ENCODE data around the gene AQP5.

Gene AQP5

GRCh38 chr12:49970658-49971057 is 9.0 kb downstream of the AQP5 start:
- TF ChIP-seq EP300 (IDR thresholded peaks at IDR 0.05; ENCODE audit: borderline replicate concordance): no peak
- no peak for TF ChIP-seq CEBPB (IDR thresholded peaks at IDR 0.05)
- no peak for TF ChIP-seq EGR1 (IDR thresholded peaks at IDR 0.05)
- TF ChIP-seq TAF1 (IDR thresholded peaks at IDR 0.05; ENCODE audit: low read depth): no peak
- no peak for TF ChIP-seq RAD21 (IDR thresholded peaks at IDR 0.05; ENCODE audit: low read depth)
- no peak for TF ChIP-seq USF1 (IDR thresholded peaks at IDR 0.05)
- no peak for TF ChIP-seq NFIC (IDR thresholded peaks at IDR 0.05)
- TF ChIP-seq YY1 (IDR thresholded peaks at IDR 0.05; ENCODE audit: low read depth): no peak
- no peak for TF ChIP-seq TCF12 (IDR thresholded peaks at IDR 0.05; ENCODE audit: low read depth)
- no peak for TF ChIP-seq FOXM1 (IDR thresholded peaks at IDR 0.05; ENCODE audit: borderline replicate concordance, low read depth)
- TF ChIP-seq, protein P1, sequence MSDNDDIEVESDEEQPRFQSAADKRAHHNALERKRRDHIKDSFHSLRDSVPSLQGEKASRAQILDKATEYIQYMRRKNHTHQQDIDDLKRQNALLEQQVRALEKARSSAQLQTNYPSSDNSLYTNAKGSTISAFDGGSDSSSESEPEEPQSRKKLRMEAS (IDR thresholded peaks at IDR 0.05): no peak
- TF ChIP-seq TEAD4 (IDR thresholded peaks at IDR 0.05): no peak
- TF ChIP-seq ZBTB7A (IDR thresholded peaks at IDR 0.05; ENCODE audit: low read depth): no peak
- TF ChIP-seq, protein P2, sequence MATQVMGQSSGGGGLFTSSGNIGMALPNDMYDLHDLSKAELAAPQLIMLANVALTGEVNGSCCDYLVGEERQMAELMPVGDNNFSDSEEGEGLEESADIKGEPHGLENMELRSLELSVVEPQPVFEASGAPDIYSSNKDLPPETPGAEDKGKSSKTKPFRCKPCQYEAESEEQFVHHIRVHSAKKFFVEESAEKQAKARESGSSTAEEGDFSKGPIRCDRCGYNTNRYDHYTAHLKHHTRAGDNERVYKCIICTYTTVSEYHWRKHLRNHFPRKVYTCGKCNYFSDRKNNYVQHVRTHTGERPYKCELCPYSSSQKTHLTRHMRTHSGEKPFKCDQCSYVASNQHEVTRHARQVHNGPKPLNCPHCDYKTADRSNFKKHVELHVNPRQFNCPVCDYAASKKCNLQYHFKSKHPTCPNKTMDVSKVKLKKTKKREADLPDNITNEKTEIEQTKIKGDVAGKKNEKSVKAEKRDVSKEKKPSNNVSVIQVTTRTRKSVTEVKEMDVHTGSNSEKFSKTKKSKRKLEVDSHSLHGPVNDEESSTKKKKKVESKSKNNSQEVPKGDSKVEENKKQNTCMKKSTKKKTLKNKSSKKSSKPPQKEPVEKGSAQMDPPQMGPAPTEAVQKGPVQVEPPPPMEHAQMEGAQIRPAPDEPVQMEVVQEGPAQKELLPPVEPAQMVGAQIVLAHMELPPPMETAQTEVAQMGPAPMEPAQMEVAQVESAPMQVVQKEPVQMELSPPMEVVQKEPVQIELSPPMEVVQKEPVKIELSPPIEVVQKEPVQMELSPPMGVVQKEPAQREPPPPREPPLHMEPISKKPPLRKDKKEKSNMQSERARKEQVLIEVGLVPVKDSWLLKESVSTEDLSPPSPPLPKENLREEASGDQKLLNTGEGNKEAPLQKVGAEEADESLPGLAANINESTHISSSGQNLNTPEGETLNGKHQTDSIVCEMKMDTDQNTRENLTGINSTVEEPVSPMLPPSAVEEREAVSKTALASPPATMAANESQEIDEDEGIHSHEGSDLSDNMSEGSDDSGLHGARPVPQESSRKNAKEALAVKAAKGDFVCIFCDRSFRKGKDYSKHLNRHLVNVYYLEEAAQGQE (IDR thresholded peaks at IDR 0.05; ENCODE audit: low read depth): no peak
- no peak for TF ChIP-seq CREB1 (IDR thresholded peaks at IDR 0.05; ENCODE audit: low read depth)

DNA sequence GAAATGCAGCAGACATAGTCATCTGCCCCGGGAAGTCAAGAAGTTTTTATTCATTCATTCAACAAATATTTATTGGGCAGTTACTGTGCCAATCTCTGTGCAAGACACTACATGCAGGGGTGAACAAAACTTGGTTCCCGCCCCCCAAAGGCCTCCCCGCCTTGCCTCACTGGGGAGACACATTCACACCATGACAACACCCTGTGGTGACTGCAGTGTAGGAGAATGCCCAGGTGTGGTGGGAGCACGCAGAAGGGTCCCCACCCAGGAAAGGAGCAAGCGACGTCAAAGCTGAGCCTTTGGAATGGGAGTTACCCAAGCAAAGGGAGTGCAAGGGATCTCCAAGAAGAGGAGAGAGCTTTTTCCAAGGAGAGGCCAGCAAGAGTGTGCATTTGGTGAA is 9.5 kb downstream of the AQP5 start:
- TF ChIP-seq EGR1 (IDR thresholded peaks at IDR 0.05) (no peak), RAD21 (IDR thresholded peaks at IDR 0.05; ENCODE audit: low read depth) (no peak), CEBPB (IDR thresholded peaks at IDR 0.05) (no peak)

- TF ChIP-seq USF1 (IDR thresholded peaks at IDR 0.05) (no peak), TEAD4 (IDR thresholded peaks at IDR 0.05) (no peak), TAF1 (IDR thresholded peaks at IDR 0.05; ENCODE audit: low read depth) (no peak), EGR1 (IDR thresholded peaks at IDR 0.05) (no peak), ZBTB7A (IDR thresholded peaks at IDR 0.05; ENCODE audit: low read depth) (no peak), EP300 (IDR thresholded peaks at IDR 0.05; ENCODE audit: borderline replicate concordance) (no peak), YY1 (IDR thresholded peaks at IDR 0.05; ENCODE audit: low read depth) (no peak), CREB1 (IDR thresholded peaks at IDR 0.05; ENCODE audit: low read depth) (no peak), NFIC (IDR thresholded peaks at IDR 0.05) (no peak), FOXM1 (IDR thresholded peaks at IDR 0.05; ENCODE audit: borderline replicate concordance, low read depth) (no peak), CEBPB (IDR thresholded peaks at IDR 0.05) (no peak)
- TF ChIP-seq, protein P1 (IDR thresholded peaks at IDR 0.05): no peak
- TF ChIP-seq, protein P2 (IDR thresholded peaks at IDR 0.05; ENCODE audit: low read depth): no peak
Measured at GRCh38 chr12:49972129-49972528, 10.5 kb downstream of the AQP5 start.

DNA sequence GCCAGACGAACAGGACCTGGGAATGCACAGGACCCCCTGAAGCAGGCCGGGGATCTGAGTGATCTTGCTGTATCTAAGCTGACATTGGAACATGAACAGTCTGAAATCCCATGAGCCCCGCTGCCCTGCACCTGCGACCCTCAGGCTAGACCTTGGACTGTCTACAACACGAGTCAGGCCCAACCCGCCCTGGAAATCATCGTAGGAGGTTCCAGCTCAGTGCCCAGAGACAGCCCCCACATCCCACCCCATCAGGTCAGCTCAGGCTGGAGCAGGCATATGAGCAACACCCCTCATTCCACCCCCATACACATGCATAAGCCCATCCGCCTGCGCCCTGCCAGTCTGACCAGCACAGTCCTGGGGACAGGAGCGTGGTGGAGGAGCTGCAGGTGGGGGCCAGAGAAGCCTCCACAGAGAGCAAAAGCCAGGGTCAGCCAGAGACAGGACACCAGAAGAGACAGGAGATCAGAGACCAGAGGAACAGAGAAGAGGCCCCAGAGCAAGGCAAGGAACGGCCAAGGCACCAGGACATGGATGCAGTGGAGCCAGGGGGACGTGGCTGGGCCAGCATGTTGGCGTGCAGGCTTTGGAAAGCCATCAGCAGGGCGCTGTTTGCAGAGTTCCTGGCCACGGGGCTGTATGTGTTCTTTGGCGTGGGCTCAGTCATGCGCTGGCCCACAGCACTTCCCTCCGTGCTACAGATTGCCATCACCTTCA is 11.1 kb downstream of the AQP5 start, which contains the start of gene AQP6:
TSS of gene AQP6 (plus strand) at position 307 of the 720 bp plus-strand sequence. CDS start at position 534, 227 bp downstream.
- TF ChIP-seq CREB1 (IDR thresholded peaks at IDR 0.05; ENCODE audit: low read depth) (no peak), ZBTB7A (IDR thresholded peaks at IDR 0.05; ENCODE audit: low read depth) (no peak), TAF1 (IDR thresholded peaks at IDR 0.05; ENCODE audit: low read depth) (no peak), EP300 (IDR thresholded peaks at IDR 0.05; ENCODE audit: borderline replicate concordance) (no peak), EGR1 (IDR thresholded peaks at IDR 0.05) (no peak), YY1 (IDR thresholded peaks at IDR 0.05; ENCODE audit: low read depth) (no peak), FOXM1 (IDR thresholded peaks at IDR 0.05; ENCODE audit: borderline replicate concordance, low read depth) (no peak), NFIC (IDR thresholded peaks at IDR 0.05) (no peak), RAD21 (IDR thresholded peaks at IDR 0.05; ENCODE audit: low read depth) (no peak), CEBPB (IDR thresholded peaks at IDR 0.05) (no peak), USF1 (IDR thresholded peaks at IDR 0.05) (no peak), TEAD4 (IDR thresholded peaks at IDR 0.05) (no peak)
- TF ChIP-seq, protein P2 (IDR thresholded peaks at IDR 0.05; ENCODE audit: low read depth): no peak
- TF ChIP-seq, protein P1 (IDR thresholded peaks at IDR 0.05): no peak

Measured in Ishikawa (cell line).